HepG2 (cell line): ENCODE measurements around the gene POPDC2. TPM values are rescaled to one million over a fixed set of nuclear protein-coding genes. Genes with fewer than 3 reads are reported as not detected.

ENCODE experiments used
- ASH2L ChIP-seq: fragments of 300-600, 200-600 bp; sonication (generic); IDR thresholded peaks from 2 replicates; pipeline ENCODE4 v1.7.0; 2017; ENCODE audit warnings: low read depth, mild to moderate bottlenecking, moderate library complexity, mixed read lengths, low read length; ENCODE audit not compliant: insufficient read length
- BRCA1 ChIP-seq: sonication (generic); formaldehyde crosslinking; IDR thresholded peaks from 2 replicates; pipeline ENCODE4 v1.4.0; 2020; ENCODE audit warnings: missing genetic modification reagents
- DRAP1 ChIP-seq: IDR thresholded peaks from 2 replicates; pipeline ENCODE4 v1.6.1; 2016; ENCODE audit warnings: missing genetic modification reagents, missing compliant biosample characterization
- GATA4 ChIP-seq: sonication (generic); IDR thresholded peaks from 2 replicates; pipeline ENCODE4 v1.6.1; 2016; ENCODE audit warnings: antibody characterized with exemption, low read depth, borderline replicate concordance
- HES4 ChIP-seq: sonication (generic); formaldehyde crosslinking; IDR thresholded peaks from 2 replicates; pipeline ENCODE4 v1.9.0; 2021; ENCODE audit warnings: mild to moderate bottlenecking, missing genetic modification reagents, borderline replicate concordance
- KLF6 ChIP-seq: IDR thresholded peaks from 2 replicates; pipeline ENCODE4 v1.8.0; 2016; ENCODE audit warnings: missing biosample characterization, missing genetic modification reagents
- PHF20 ChIP-seq: sonication (generic); formaldehyde crosslinking; IDR thresholded peaks from 2 replicates; pipeline ENCODE4 v1.5.0; 2020; ENCODE audit warnings: mild to moderate bottlenecking, missing genetic modification reagents
- YEATS2 ChIP-seq: sonication (generic); formaldehyde crosslinking; IDR thresholded peaks from 2 replicates; pipeline ENCODE4 v1.4.0; 2020; ENCODE audit warnings: missing genetic modification reagents, borderline replicate concordance
- ZNF260 ChIP-seq: sonication (generic); formaldehyde crosslinking; IDR thresholded peaks from 2 replicates; pipeline ENCODE4 v1.4.0; 2020; ENCODE audit warnings: missing genetic modification reagents, low read depth, mild to moderate bottlenecking, borderline replicate concordance
- ZNF547 ChIP-seq: sonication (generic); formaldehyde crosslinking; IDR thresholded peaks from 2 replicates; pipeline ENCODE4 v1.5.1; 2020; ENCODE audit warnings: mild to moderate bottlenecking, missing genetic modification reagents
- ZNF687 ChIP-seq: sonication (generic); formaldehyde crosslinking; IDR thresholded peaks from 2 replicates; pipeline ENCODE4 v1.5.1; 2020; ENCODE audit warnings: mild to moderate bottlenecking, missing genetic modification reagents, moderate library complexity
- ZSCAN9 ChIP-seq: IDR thresholded peaks from 2 replicates; pipeline ENCODE4 v1.6.1; 2016; ENCODE audit warnings: borderline replicate concordance
- polyA plus RNA-seq, 8 experiments: library from polyadenylated mRNA; depleted of rRNA in 3 of 8; stranded (reverse) in 7 of 8; unstranded in 1 of 8; fragments of >200 nt; fragmentation: Illumina TruSeq in 4 of 8; extraction: Trizol in 4 of 8; gene quantifications; 2 replicates each; pipeline versions ENCODE4 v1.2.1 to v1.2.3, GENCODE V29; 2011 to 2016; ENCODE audit warnings: low read depth in 4 of 8, missing spikeins in 1 of 8, mixed read lengths in 1 of 8; ENCODE audit not compliant: insufficient read depth in 1 of 8
- total RNA-seq, 5 experiments: library from RNA; depleted of rRNA; stranded (reverse); fragments of >200 nt; fragmentation: Illumina TruSeq; extraction: Trizol; gene quantifications; 2 replicates each; pipeline ENCODE4 v1.2.3, GENCODE V29; 2016; ENCODE audit warnings: low read depth in 1 of 5
- TF ChIP-seq, protein P1 (sequence below), 2 experiments: sonication (generic) in 1 of 2; formaldehyde crosslinking in 1 of 2; IDR thresholded peaks; 2 replicates each; pipeline versions ENCODE4 v1.4.0 to v1.6.1; 2018 to 2020; ENCODE audit warnings: missing genetic modification reagents in 2 of 2, borderline replicate concordance in 1 of 2, low read depth in 1 of 2, mild to moderate bottlenecking in 1 of 2, missing biosample characterization in 1 of 2
- TF ChIP-seq, protein P2 (sequence below), 2 experiments: sonication (generic) in 1 of 2; formaldehyde crosslinking in 1 of 2; IDR thresholded peaks; 2 replicates each; pipeline versions ENCODE4 v1.6.1 to v1.9.0; 2014 to 2022; ENCODE audit warnings: antibody characterized with exemption in 1 of 2, borderline replicate concordance in 1 of 2, inconsistent platforms in 1 of 2, low read depth in 1 of 2, missing genetic modification reagents in 1 of 2

Gene POPDC2
- total and polyA plus RNA-seq, 2 of the 13 experiments (the other 11 are each of a cell fraction or from before 2014, with no cell fraction given), result 0.18 to 0.58 TPM

GRCh38 chr3:119676771-119677640 is 16.6 kb upstream of the POPDC2 start, which contains the start of gene COX17 (continued):
- peak; percentile 84 for TF ChIP-seq DRAP1 (CRISPR knock-in tag)
- TF ChIP-seq, protein P1, sequence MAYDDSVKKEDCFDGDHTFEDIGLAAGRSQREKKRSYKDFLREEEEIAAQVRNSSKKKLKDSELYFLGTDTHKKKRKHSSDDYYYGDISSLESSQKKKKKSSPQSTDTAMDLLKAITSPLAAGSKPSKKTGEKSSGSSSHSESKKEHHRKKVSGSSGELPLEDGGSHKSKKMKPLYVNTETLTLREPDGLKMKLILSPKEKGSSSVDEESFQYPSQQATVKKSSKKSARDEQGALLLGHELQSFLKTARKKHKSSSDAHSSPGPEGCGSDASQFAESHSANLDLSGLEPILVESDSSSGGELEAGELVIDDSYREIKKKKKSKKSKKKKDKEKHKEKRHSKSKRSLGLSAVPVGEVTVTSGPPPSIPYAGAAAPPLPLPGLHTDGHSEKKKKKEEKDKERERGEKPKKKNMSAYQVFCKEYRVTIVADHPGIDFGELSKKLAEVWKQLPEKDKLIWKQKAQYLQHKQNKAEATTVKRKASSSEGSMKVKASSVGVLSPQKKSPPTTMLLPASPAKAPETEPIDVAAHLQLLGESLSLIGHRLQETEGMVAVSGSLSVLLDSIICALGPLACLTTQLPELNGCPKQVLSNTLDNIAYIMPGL (CRISPR knock-in tag; IDR thresholded peaks at IDR 0.05; ENCODE audit: borderline replicate concordance in 1 of 2, low read depth in 1 of 2), result 0 out of 4 replicates have a peak, but pooled peaks have one; percentile 18 to 38
- TF ChIP-seq BRCA1, result no peak
- TF ChIP-seq KLF6 (CRISPR knock-in tag), result peak; percentile 36; the same call in 1 of the 2 replicates
- peak; percentile 13; the same call in 1 of the 2 replicates for TF ChIP-seq ZSCAN9 (CRISPR knock-in tag)
- 0 out of 2 replicates have a peak, but pooled peaks have one; percentile 23 for TF ChIP-seq GATA4
- TF ChIP-seq, protein P2, sequence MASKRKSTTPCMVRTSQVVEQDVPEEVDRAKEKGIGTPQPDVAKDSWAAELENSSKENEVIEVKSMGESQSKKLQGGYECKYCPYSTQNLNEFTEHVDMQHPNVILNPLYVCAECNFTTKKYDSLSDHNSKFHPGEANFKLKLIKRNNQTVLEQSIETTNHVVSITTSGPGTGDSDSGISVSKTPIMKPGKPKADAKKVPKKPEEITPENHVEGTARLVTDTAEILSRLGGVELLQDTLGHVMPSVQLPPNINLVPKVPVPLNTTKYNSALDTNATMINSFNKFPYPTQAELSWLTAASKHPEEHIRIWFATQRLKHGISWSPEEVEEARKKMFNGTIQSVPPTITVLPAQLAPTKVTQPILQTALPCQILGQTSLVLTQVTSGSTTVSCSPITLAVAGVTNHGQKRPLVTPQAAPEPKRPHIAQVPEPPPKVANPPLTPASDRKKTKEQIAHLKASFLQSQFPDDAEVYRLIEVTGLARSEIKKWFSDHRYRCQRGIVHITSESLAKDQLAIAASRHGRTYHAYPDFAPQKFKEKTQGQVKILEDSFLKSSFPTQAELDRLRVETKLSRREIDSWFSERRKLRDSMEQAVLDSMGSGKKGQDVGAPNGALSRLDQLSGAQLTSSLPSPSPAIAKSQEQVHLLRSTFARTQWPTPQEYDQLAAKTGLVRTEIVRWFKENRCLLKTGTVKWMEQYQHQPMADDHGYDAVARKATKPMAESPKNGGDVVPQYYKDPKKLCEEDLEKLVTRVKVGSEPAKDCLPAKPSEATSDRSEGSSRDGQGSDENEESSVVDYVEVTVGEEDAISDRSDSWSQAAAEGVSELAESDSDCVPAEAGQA (IDR thresholded peaks at IDR 0.05; ENCODE audit: low read depth), result peak; percentile 60; the same call in 1 of the 2 replicates
- TF ChIP-seq, protein P2 (CRISPR knock-in tag; IDR thresholded peaks at IDR 0.05; ENCODE audit: borderline replicate concordance), result no peak; the same call in 1 of the 2 replicates
- no peak for TF ChIP-seq ZNF260
- TF ChIP-seq YEATS2 (CRISPR knock-in tag), result peak; percentile 68; the same call in 1 of the 2 replicates
- peak; percentile 81 for TF ChIP-seq ASH2L
- TF ChIP-seq ZNF687 (CRISPR knock-in tag), result peak; percentile 91
- peak; percentile 93 for TF ChIP-seq PHF20 (CRISPR knock-in tag)
- TF ChIP-seq ZNF547 (CRISPR knock-in tag), result no peak
- 0 out of 2 replicates have a peak, but pooled peaks have one; percentile 52 for TF ChIP-seq HES4 (CRISPR knock-in tag)
